Suprapubic skin (tissue), 3 donors: ENCODE results near the gene TMIGD3.

Experiments used
- CTCF ChIP-seq, 2 donors: fragments of 200-600 bp in 1 of 2; fragments of 450-650 bp in 1 of 2; sonication (generic) in 1 of 2; IDR thresholded peaks; one replicate each; pipeline ENCODE4 v1.5.1; 2016 to 2019; ENCODE audit warnings: antibody characterized with exemption in 2 of 2, mild to moderate bottlenecking in 1 of 2, moderate library complexity in 1 of 2
- EP300 ChIP-seq: sonication (generic); formaldehyde crosslinking; IDR thresholded peaks from one replicate; pipeline ENCODE4 v1.6.1; 2017; ENCODE audit warnings: antibody characterized with exemption
- POLR2A ChIP-seq, 2 donors: fragments of 450-650 bp; IDR thresholded peaks; one replicate each; pipeline ENCODE4 v1.6.1; 2017; ENCODE audit warnings: antibody characterized with exemption in 2 of 2, mild to moderate bottlenecking in 2 of 2, moderate library complexity in 2 of 2

DNA sequence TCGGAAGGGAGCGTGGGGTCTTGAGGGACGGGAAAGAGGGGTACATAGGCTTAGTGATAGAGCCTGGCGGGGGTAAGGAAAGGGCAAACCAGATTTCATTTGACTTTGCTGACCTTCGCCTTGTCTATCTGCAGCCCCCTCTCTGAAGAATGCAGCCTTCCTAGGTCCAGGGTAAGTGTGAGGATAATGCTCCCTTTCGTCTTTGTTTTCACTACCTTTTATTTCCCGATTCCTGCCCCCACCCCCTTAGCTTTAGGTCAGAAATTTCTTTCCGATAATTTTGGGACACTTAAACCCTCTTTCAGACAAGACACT lies 53.8 kb downstream of the TMIGD3 start:
- TF ChIP-seq EP300, result no peak
- no peak for TF ChIP-seq CTCF (IDR thresholded peaks at IDR 0.05)
- no peak for TF ChIP-seq POLR2A (IDR thresholded peaks at IDR 0.05)
